OCI-LY1 (cell line): ENCODE data around the gene IL22RA2.

ENCODE experiments used
- H2AFZ ChIP-seq: fragments of 200-600 bp; sonication (generic), shearing (Covaris generic); 2 replicates; pipeline ENCODE4 v1.6.0; 2014; ENCODE audit warnings: antibody characterized with exemption, mild to moderate bottlenecking, low read length
- H3F3A ChIP-seq: fragments of 200-600 bp; sonication (generic), shearing (Covaris generic); 2 replicates; pipeline ENCODE4 v1.6.0; 2014; ENCODE audit warnings: mild to moderate bottlenecking, antibody characterized with exemption, low read length, moderate library complexity; ENCODE audit not compliant: insufficient read depth
- H3K27ac ChIP-seq: fragments of 200-600 bp; sonication (generic); 2 replicates; pipeline ENCODE4 v1.5.1; 2014; ENCODE audit warnings: low read length, mixed run types, mild to moderate bottlenecking, low read depth; ENCODE audit not compliant: poor library complexity, severe bottlenecking
- H3K27me3 ChIP-seq: fragments of 200-600 bp; sonication (generic); 2 replicates; pipeline ENCODE4 v1.6.0; 2014; ENCODE audit warnings: antibody characterized with exemption, mild to moderate bottlenecking, low read length, moderate library complexity; ENCODE audit not compliant: insufficient read depth
- H3K36me3 ChIP-seq: fragments of 200-600 bp; sonication (generic); 2 replicates; pipeline ENCODE4 v1.6.1; 2014; ENCODE audit warnings: mild to moderate bottlenecking, antibody characterized with exemption, low read length, moderate library complexity, mixed read lengths; ENCODE audit not compliant: insufficient read depth
- H3K4me1 ChIP-seq: fragments of 200-600 bp; sonication (generic); 2 replicates; pipeline ENCODE4 v1.5.1; 2014; ENCODE audit warnings: mild to moderate bottlenecking, low read length, moderate library complexity; ENCODE audit not compliant: insufficient read depth, severe bottlenecking
- H3K4me2 ChIP-seq: fragments of 200-600 bp; sonication (generic), shearing (Covaris generic); 2 replicates; pipeline ENCODE4 v1.6.1; 2014; ENCODE audit warnings: low read length
- H3K4me3 ChIP-seq: fragments of 200-600 bp; sonication (generic); 2 replicates; pipeline ENCODE4 v1.5.1; 2014; ENCODE audit warnings: low read length, low read depth, mild to moderate bottlenecking, mixed read lengths; ENCODE audit not compliant: poor library complexity, severe bottlenecking
- H3K79me2 ChIP-seq: fragments of 200-600 bp; shearing (Covaris generic); 2 replicates; pipeline ENCODE4 v1.6.1; 2016; ENCODE audit warnings: mixed run types, low read length, mixed read lengths; ENCODE audit not compliant: insufficient read depth
- H3K9ac ChIP-seq: fragments of 200-600 bp; sonication (generic), shearing (Covaris generic); 2 replicates; pipeline ENCODE4 v1.6.1; 2014; ENCODE audit warnings: mild to moderate bottlenecking, low read length, mixed read lengths
- H3K9me2 ChIP-seq: fragments of 200-600 bp; sonication (generic), shearing (Covaris generic); 2 replicates; pipeline ENCODE4 v1.6.1; 2014; ENCODE audit warnings: low read depth, mild to moderate bottlenecking, low read length, mixed read lengths
- H3K9me3 ChIP-seq: fragments of 200-600 bp; shearing (Covaris generic); 2 replicates; pipeline ENCODE4 v1.6.1; 2014; ENCODE audit warnings: low read length, mixed read lengths
- H4K20me1 ChIP-seq: fragments of 200-600 bp; sonication (generic), shearing (Covaris generic); 2 replicates; pipeline ENCODE4 v1.6.0; 2016; ENCODE audit warnings: mild to moderate bottlenecking, low read length; ENCODE audit not compliant: insufficient read depth
- EZH2 ChIP-seq: fragments of 200-600 bp; sonication (generic), shearing (Covaris generic); IDR thresholded peaks from 2 replicates; pipeline ENCODE4 v1.8.0; 2017; ENCODE audit warnings: borderline replicate concordance, mixed run types, mild to moderate bottlenecking, antibody characterized with exemption, low read length, moderate library complexity, mixed read lengths
- TF ChIP-seq, protein P1 (sequence below): fragments of 200-600 bp; sonication (generic), shearing (Covaris generic); IDR thresholded peaks from 2 replicates; pipeline ENCODE4 v1.5.1; 2017; ENCODE audit warnings: mild to moderate bottlenecking, antibody characterized with exemption, low read length, moderate library complexity, mixed read lengths

Gene IL22RA2

DNA sequence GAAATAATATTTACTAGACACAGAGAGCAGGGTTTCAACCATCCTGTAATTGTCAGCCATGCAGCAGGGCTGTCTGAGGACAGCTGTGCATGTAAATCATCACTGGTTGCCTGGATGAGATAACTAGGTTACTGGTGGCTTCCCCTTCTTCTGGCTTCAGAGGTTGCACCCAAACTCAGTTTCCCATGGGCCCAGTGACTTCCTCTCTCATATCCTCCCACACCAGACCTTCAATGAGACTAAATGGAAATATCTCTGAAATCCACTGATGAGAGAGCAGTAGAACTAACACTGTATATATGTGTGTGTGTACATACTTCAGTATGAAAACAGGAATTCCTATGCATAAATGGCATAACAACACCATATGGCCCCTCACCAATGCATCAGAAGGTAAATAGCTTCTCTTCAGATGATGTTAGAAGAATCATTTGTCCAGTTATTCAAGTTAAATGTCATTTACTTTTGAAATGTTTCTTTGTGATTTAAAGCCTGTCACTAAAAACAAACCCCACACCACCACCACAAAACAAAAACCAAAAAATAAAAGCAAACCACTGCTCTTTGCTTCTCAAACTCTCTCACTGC, 77.7 kb downstream of the IL22RA2 start:
- H3K9ac ChIP-seq: no peak overlapping the region
- H3K79me2 ChIP-seq: no peaks in the 10 kb centered on the region
- no peak overlapping the region for H3K4me2 ChIP-seq
- H3K27ac ChIP-seq: no peak overlapping the region
- no peaks in the 10 kb centered on the region for H3F3A ChIP-seq
- H2AFZ ChIP-seq: no peak overlapping the region
- no peaks in the 10 kb centered on the region for H3K9me3 ChIP-seq
- no peaks in the 10 kb centered on the region for H3K27me3 ChIP-seq
- no peaks in the 10 kb centered on the region for H3K36me3 ChIP-seq
- TF ChIP-seq, protein P1, sequence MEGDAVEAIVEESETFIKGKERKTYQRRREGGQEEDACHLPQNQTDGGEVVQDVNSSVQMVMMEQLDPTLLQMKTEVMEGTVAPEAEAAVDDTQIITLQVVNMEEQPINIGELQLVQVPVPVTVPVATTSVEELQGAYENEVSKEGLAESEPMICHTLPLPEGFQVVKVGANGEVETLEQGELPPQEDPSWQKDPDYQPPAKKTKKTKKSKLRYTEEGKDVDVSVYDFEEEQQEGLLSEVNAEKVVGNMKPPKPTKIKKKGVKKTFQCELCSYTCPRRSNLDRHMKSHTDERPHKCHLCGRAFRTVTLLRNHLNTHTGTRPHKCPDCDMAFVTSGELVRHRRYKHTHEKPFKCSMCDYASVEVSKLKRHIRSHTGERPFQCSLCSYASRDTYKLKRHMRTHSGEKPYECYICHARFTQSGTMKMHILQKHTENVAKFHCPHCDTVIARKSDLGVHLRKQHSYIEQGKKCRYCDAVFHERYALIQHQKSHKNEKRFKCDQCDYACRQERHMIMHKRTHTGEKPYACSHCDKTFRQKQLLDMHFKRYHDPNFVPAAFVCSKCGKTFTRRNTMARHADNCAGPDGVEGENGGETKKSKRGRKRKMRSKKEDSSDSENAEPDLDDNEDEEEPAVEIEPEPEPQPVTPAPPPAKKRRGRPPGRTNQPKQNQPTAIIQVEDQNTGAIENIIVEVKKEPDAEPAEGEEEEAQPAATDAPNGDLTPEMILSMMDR: no peak
- no peak for TF ChIP-seq EZH2
- no peaks in the 10 kb centered on the region for H4K20me1 ChIP-seq
- H3K4me1 ChIP-seq: peaks cover 9% of the 10 kb centered on the region
- no peak overlapping the region for H3K4me3 ChIP-seq
- no peaks in the 10 kb centered on the region for H3K9me2 ChIP-seq

DNA sequence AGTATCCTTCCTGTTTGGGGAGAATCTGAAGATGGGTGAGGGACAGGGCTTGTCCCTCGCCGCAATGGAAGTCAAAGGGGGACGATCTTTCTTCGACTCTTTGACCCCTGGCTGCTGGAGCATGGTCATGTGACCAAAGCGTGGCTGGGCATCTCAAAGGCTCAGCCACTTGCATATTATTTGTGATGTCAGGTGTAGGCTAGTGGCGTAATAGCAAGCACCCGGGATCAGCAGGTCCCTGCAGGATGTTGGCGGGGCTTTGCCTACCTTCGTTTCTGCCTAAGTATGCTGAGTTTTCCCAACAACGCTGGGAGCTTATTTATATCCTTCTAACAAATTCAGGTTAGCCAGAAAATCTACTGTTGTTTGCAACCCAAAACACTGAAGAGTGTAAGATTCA, 78.4 kb downstream of the IL22RA2 start:
- Histone ChIP-seq H3K4me3 (no peak overlapping the region), H3K27ac (no peak overlapping the region), H3F3A (no peaks in the 10 kb centered on the region), H3K79me2 (no peaks in the 10 kb centered on the region), H4K20me1 (no peaks in the 10 kb centered on the region), H3K9ac (no peak overlapping the region), H3K27me3 (no peaks in the 10 kb centered on the region), H3K36me3 (no peaks in the 10 kb centered on the region), H3K9me3 (no peaks in the 10 kb centered on the region), H3K9me2 (no peaks in the 10 kb centered on the region), H3K4me1 (peaks cover 9% of the 10 kb centered on the region), H2AFZ (0 out of 2 replicates have a peak overlapping the region, but pooled peaks have one; percentile 28), H3K4me2 (no peak overlapping the region; the same call in 1 of the 2 replicates)
- TF ChIP-seq, protein P1: no peak
- TF ChIP-seq EZH2: no peak

DNA sequence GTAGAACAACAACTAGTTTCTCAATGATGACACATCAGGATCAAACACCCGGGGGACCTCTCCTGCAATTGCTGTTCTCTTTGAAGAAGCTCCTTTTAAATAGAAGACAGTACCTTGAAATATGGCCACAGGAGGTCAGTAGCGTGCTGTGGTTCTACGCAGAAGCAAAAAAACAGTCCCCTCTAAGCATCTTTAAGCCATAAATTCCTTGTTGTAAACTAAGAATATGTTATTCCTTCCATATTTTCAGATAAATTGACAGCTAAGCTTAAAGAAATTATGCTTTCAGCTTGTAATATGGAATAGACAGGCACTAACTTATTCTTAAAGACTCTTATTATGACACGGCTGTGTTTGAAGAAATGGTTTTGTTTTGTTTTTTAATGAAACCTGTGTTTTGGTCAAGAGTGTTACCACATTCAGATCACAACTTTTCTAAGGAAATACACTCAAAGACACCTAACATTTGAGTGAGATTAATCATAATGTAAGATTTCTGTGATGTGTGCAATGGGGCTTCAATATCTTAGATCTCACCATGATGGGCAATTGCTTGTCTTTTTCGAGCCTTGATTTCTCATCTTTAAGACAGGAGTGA, 78.9 kb downstream of the IL22RA2 start:
- Histone ChIP-seq H3K9me3 (no peaks in the 10 kb centered on the region), H3K79me2 (no peaks in the 10 kb centered on the region), H3K27me3 (no peaks in the 10 kb centered on the region), H3K9ac (no peak overlapping the region), H4K20me1 (no peaks in the 10 kb centered on the region), H3K4me2 (no peak overlapping the region; the same call in 1 of the 2 replicates), H3K9me2 (no peaks in the 10 kb centered on the region), H3K36me3 (no peaks in the 10 kb centered on the region), H3F3A (no peaks in the 10 kb centered on the region), H3K27ac (no peak overlapping the region), H3K4me3 (no peak overlapping the region), H2AFZ (0 out of 2 replicates have a peak overlapping the region, but pooled peaks have one; percentile 28), H3K4me1 (peaks cover 9% of the 10 kb centered on the region)
- no peak for TF ChIP-seq EZH2
- TF ChIP-seq, protein P1: peak; percentile 79
